NCI-H2107 treated with DMSO at 0.1 percent for 48 hours (cell line): Measurements from ENCODE around the gene PDZRN3.

Experiments used
- DNase-seq: peaks from one replicate; lab custom pipeline; 2025; ENCODE audit not compliant: unreplicated experiment; lab: John Stamatoyannopoulos, UW

PDZRN3 gene

GRCh38 chr3:73558727-73559075 is 66.0 kb downstream of the PDZRN3 start:
- no peak for DNase-seq

- no peak for DNase-seq
Observed at GRCh38 chr3:73557986-73558726, 66.6 kb downstream of the PDZRN3 start.

- DNase-seq, result no peak
Observed at GRCh38 chr3:73556520-73557372, 68.0 kb downstream of the PDZRN3 start.

GRCh38 chr3:73555076-73555475 is 69.7 kb downstream of the PDZRN3 start:
- DNase-seq, result no peak

- DNase-seq, result no peak
Observed at GRCh38 chr3:73552700-73553099, 72.0 kb downstream of the PDZRN3 start.

- no peak for DNase-seq
Observed at GRCh38 chr3:73550032-73550431, 74.7 kb downstream of the PDZRN3 start.

- DNase-seq, result no peak
Observed at GRCh38 chr3:73549051-73549600, 75.6 kb downstream of the PDZRN3 start.

GRCh38 chr3:73548436-73548835 is 76.3 kb downstream of the PDZRN3 start:
- no peak for DNase-seq

- no peak for DNase-seq
Observed at GRCh38 chr3:73547427-73548248, 77.1 kb downstream of the PDZRN3 start.

- no peak for DNase-seq
Observed at GRCh38 chr3:73546961-73547360, 77.8 kb downstream of the PDZRN3 start.

- no peak for DNase-seq
Observed at GRCh38 chr3:73543412-73543811, 81.3 kb downstream of the PDZRN3 start.

- peak; percentile 33 for DNase-seq
Observed at GRCh38 chr3:73542136-73542535, 82.6 kb downstream of the PDZRN3 start.

GRCh38 chr3:73540969-73541740 is 83.6 kb downstream of the PDZRN3 start:
- DNase-seq, result no peak

- no peak for DNase-seq
Observed at GRCh38 chr3:73538486-73538885, 86.3 kb downstream of the PDZRN3 start.

GRCh38 chr3:73536952-73537351 is 87.8 kb downstream of the PDZRN3 start:
- no peak for DNase-seq

- DNase-seq, result no peak
Observed at GRCh38 chr3:73536336-73536895, 88.3 kb downstream of the PDZRN3 start.

GRCh38 chr3:73535931-73536330 is 88.8 kb downstream of the PDZRN3 start:
- no peak for DNase-seq

- DNase-seq, result no peak
Observed at GRCh38 chr3:73535137-73535536, 89.6 kb downstream of the PDZRN3 start.

GRCh38 chr3:73530022-73530396 is 94.7 kb downstream of the PDZRN3 start:
- no peak for DNase-seq

- no peak for DNase-seq
Observed at GRCh38 chr3:73529308-73530021, 95.3 kb downstream of the PDZRN3 start.
